Measurements from ENCODE around the gene FAM133A.

DNA sequence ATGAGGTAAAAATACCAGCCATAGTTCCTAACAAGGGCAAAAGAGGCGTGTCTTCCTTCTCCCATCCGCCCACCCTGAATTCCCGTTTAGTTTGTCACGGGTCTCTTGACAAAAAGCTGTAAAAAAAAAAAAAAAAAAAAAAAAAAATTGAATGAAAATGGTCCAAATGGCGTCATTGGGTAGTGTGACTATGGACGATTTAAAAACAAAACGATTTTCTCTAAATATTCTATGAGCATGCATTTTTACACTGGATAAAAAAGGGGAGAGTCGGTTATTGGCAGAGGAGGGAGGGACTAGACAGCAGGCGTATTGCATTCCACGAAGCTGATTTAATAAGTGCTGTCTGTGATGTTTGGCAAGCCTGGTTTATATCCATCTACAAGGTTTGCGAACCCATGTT, at the start of gene FAM133A:
- TF ChIP-seq, protein P1, sequence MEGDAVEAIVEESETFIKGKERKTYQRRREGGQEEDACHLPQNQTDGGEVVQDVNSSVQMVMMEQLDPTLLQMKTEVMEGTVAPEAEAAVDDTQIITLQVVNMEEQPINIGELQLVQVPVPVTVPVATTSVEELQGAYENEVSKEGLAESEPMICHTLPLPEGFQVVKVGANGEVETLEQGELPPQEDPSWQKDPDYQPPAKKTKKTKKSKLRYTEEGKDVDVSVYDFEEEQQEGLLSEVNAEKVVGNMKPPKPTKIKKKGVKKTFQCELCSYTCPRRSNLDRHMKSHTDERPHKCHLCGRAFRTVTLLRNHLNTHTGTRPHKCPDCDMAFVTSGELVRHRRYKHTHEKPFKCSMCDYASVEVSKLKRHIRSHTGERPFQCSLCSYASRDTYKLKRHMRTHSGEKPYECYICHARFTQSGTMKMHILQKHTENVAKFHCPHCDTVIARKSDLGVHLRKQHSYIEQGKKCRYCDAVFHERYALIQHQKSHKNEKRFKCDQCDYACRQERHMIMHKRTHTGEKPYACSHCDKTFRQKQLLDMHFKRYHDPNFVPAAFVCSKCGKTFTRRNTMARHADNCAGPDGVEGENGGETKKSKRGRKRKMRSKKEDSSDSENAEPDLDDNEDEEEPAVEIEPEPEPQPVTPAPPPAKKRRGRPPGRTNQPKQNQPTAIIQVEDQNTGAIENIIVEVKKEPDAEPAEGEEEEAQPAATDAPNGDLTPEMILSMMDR (IDR thresholded peaks at IDR 0.05; ENCODE audit: poor library complexity), result no peak
- no peak for TF ChIP-seq EZH2 (IDR thresholded peaks at IDR 0.05; ENCODE audit: borderline replicate concordance)
